HepG2 (cell line): ENCODE results near the gene TRA2B. TPM values are rescaled to one million over a fixed set of nuclear protein-coding genes. Genes with fewer than 3 reads are reported as not detected.

ENCODE experiments used
- ATAC-seq: fragments of 200-7000 bp; cut with Tn5 transposase; 3 replicates; pipeline ENCODE4 v1.9.1; 2020; ENCODE audit warnings: mild to moderate bottlenecking, moderate library complexity
- Bru-seq: library from RNA; stranded (reverse); fragments of 400-500 nt; gene quantifications from one replicate; lab custom pipeline; 2021; lab: Mats Ljungman, UMichigan
- BruChase-seq, 2 experiments: library from RNA; stranded (reverse); fragments of 400-500 nt; gene quantifications; one replicate each; lab custom pipeline; 2021; lab: Mats Ljungman, UMichigan
- BruUV-seq: library from RNA; stranded (reverse); fragments of 400-500 nt; replicated peaks from 2 replicates; lab custom pipeline; 2021; lab: Mats Ljungman, UMichigan
- CTCF ChIA-PET: fragments of 300-600 bp; formaldehyde crosslinking; extraction: SDS; loops from one replicate; lab custom pipeline; 2021; ENCODE audit warnings: low total read pairs, inconsistent platforms, low intra/inter-chr PET ratio; lab: Yijun Ruan, JAX
- POLR2A ChIA-PET: fragments of 350-600 bp; sonication (Branson Sonifier 250); formaldehyde crosslinking; loops from one replicate; lab custom pipeline; 2020; ENCODE audit warnings: antibody characterized with exemption, inconsistent platforms; lab: Yijun Ruan, JAX
- DNase-seq: peaks from one replicate; pipeline ENCODE4 v3.0.0-alpha.2; 2015; ENCODE audit warnings: low spot score
- FAIRE-seq: peaks from 3 replicates; lab custom pipeline; 2011; peaks lifted over from hg19 to GRCh38; lab: Jason Lieb, UNC
- H2AFZ ChIP-seq: one replicate; pipeline ENCODE4 v1.6.1; 2011; ENCODE audit warnings: low read length, inconsistent platforms
- H3K27ac ChIP-seq: fragments of 300-600 bp; 3 replicates; pipeline ENCODE4 v1.8.0; 2011; ENCODE audit warnings: mixed run types, mild to moderate bottlenecking, mixed read lengths, low read length, inconsistent platforms; ENCODE audit not compliant: insufficient read depth; ENCODE audit errors: extremely low read length
- H3K27me3 ChIP-seq, 2 experiments: fragments of 200-600 bp in 1 of 2; 2 replicates in 1 of 2; 3 replicates in 1 of 2; pipeline versions ENCODE4 v1.6.0 to v1.8.0; 2011; ENCODE audit warnings: low read length in 2 of 2, mild to moderate bottlenecking in 2 of 2, moderate library complexity in 2 of 2, inconsistent platforms in 1 of 2; ENCODE audit not compliant: insufficient read depth in 2 of 2, control insufficient read depth in 1 of 2
- H3K36me3 ChIP-seq, 2 experiments: fragments of 200-600 bp in 1 of 2; replicated peaks in 1 of 2; 2 replicates in 1 of 2; 3 replicates in 1 of 2; pipeline versions ENCODE4 v1.5.1 to v1.8.0; 2011; ENCODE audit warnings: low read length in 2 of 2, inconsistent platforms in 1 of 2; ENCODE audit not compliant: insufficient read depth in 2 of 2, control insufficient read depth in 1 of 2
- H3K4me1 ChIP-seq: 2 replicates; pipeline ENCODE4 v1.5.1; 2012; ENCODE audit warnings: low read length, inconsistent platforms; ENCODE audit not compliant: insufficient read depth
- H3K4me2 ChIP-seq: 2 replicates; pipeline ENCODE4 v1.6.0; 2011; ENCODE audit warnings: low read depth, low read length, inconsistent platforms
- H3K4me3 ChIP-seq, 3 experiments: fragments of 200-600 bp in 1 of 3; sonication (generic), shearing (Covaris generic) in 1 of 3; replicated peaks in 1 of 3; 2 replicates each; pipeline ENCODE4 v1.5.1; 2011 to 2016; ENCODE audit warnings: low read length in 3 of 3, inconsistent platforms in 2 of 3, low read depth in 2 of 3, mild to moderate bottlenecking in 2 of 3, control low read depth in 1 of 3, mixed read lengths in 1 of 3; ENCODE audit not compliant: insufficient read depth in 1 of 3
- H3K79me2 ChIP-seq: one replicate; pipeline ENCODE4 v1.6.1; 2011; ENCODE audit warnings: low read length, inconsistent platforms; ENCODE audit not compliant: insufficient read depth
- H3K9ac ChIP-seq: 2 replicates; pipeline ENCODE4 v1.6.0; 2011; ENCODE audit warnings: mild to moderate bottlenecking, low read depth, low read length, inconsistent platforms; ENCODE audit not compliant: insufficient read depth
- H3K9me3 ChIP-seq: 2 replicates; pipeline ENCODE4 v1.5.1; 2012; ENCODE audit warnings: mild to moderate bottlenecking, low read length
- H4K20me1 ChIP-seq: 2 replicates; pipeline ENCODE4 v1.6.0; 2011; ENCODE audit warnings: inconsistent platforms, mild to moderate bottlenecking, low read length, moderate library complexity; ENCODE audit not compliant: insufficient read depth
- BRCA1 ChIP-seq: sonication (generic); formaldehyde crosslinking; IDR thresholded peaks from 2 replicates; pipeline ENCODE4 v1.4.0; 2020; ENCODE audit warnings: missing genetic modification reagents
- NCOA2 ChIP-seq: sonication (generic); formaldehyde crosslinking; IDR thresholded peaks from 2 replicates; pipeline ENCODE4 v1.8.0; 2022; ENCODE audit warnings: inconsistent platforms
- NR1H2 ChIP-seq: sonication (generic); formaldehyde crosslinking; IDR thresholded peaks from 2 replicates; pipeline ENCODE4 v1.8.1; 2022; ENCODE audit warnings: low read depth, missing genetic modification reagents, borderline replicate concordance
- ZNF317 ChIP-seq: sonication (generic); formaldehyde crosslinking; IDR thresholded peaks from 2 replicates; pipeline ENCODE4 v1.5.0; 2020; ENCODE audit warnings: mild to moderate bottlenecking, missing genetic modification reagents
- ZNF605 ChIP-seq: sonication (generic); formaldehyde crosslinking; IDR thresholded peaks from 2 replicates; pipeline ENCODE4 v1.8.0; 2022; ENCODE audit warnings: mild to moderate bottlenecking, missing genetic modification reagents
- ZNF83 ChIP-seq: sonication (generic); formaldehyde crosslinking; IDR thresholded peaks from 2 replicates; pipeline ENCODE4 v1.4.0; 2020; ENCODE audit warnings: missing genetic modification reagents, mild to moderate bottlenecking, borderline replicate concordance
- WGBS: methylation state at CpG from one replicate; pipeline ENCODE4 v1.1.6; 2017; ENCODE audit warnings: low lambda C conversion rate; 5-methylcytosine and 5-hydroxymethylcytosine counted together
- in situ Hi-C: cut with HindIII; loops from 2 replicates; pipeline ENCODE4 v1.10.0; 2017; ENCODE audit warnings: low pct_unique_long_range_greater_than_20kb; ENCODE audit not compliant: extremely low pct_ligation_motif_present
- intact Hi-C: fragments of 100-400 bp; cut with micrococcal nuclease; formaldehyde crosslinking; loops from one replicate; pipeline ENCODE4 v1.10.0; 2022; ENCODE audit not compliant: unreplicated experiment
- long read RNA-seq, 2 experiments: library from RNA in 1 of 2; library from polyadenylated mRNA in 1 of 2; stranded (forward) in 1 of 2; unstranded in 1 of 2; transcript quantifications; one replicate each; pipeline ENCODE4 v2.0.0, GENCODE V29; 2019 to 2022
- polyA minus RNA-seq, 3 experiments: library from RNA; depleted of rRNA, polyadenylated mRNA; stranded (reverse); fragments of >200 nt; gene quantifications; 2 replicates each; pipeline ENCODE4 v1.2.3, GENCODE V29; 2011; ENCODE audit warnings: low replicate concordance in 1 of 3
- polyA plus RNA-seq, 8 experiments: library from polyadenylated mRNA; depleted of rRNA in 3 of 8; stranded (reverse) in 7 of 8; unstranded in 1 of 8; fragments of >200 nt; fragmentation: Illumina TruSeq in 4 of 8; extraction: Trizol in 4 of 8; gene quantifications; 2 replicates each; pipeline versions ENCODE4 v1.2.1 to v1.2.3, GENCODE V29; 2011 to 2016; ENCODE audit warnings: low read depth in 4 of 8, missing spikeins in 1 of 8, mixed read lengths in 1 of 8; ENCODE audit not compliant: insufficient read depth in 1 of 8
- total RNA-seq, 5 experiments: library from RNA; depleted of rRNA; stranded (reverse); fragments of >200 nt; fragmentation: Illumina TruSeq; extraction: Trizol; gene quantifications; 2 replicates each; pipeline ENCODE4 v1.2.3, GENCODE V29; 2016; ENCODE audit warnings: low read depth in 1 of 5
- TF ChIP-seq, protein P1 (sequence below): sonication (generic); formaldehyde crosslinking; IDR thresholded peaks from 2 replicates; pipeline ENCODE4 v1.5.0; 2020; ENCODE audit warnings: mild to moderate bottlenecking, low read depth, missing genetic modification reagents, borderline replicate concordance
- TF ChIP-seq, protein P2 (sequence below): sonication (generic); formaldehyde crosslinking; IDR thresholded peaks from 2 replicates; pipeline ENCODE4 v1.5.0; 2020; ENCODE audit warnings: mild to moderate bottlenecking, missing genetic modification reagents
- TF ChIP-seq, protein P3 (sequence below): sonication (generic); formaldehyde crosslinking; IDR thresholded peaks from 2 replicates; pipeline ENCODE4 v1.8.1; 2022; ENCODE audit warnings: mild to moderate bottlenecking, missing genetic modification reagents
- TF ChIP-seq, protein P4 (sequence below): sonication (generic); formaldehyde crosslinking; IDR thresholded peaks from 2 replicates; pipeline ENCODE4 v1.5.0; 2020; ENCODE audit warnings: mild to moderate bottlenecking, missing genetic modification reagents

The TRA2B gene
- total RNA-seq (2016; rRNA removed; fragmentation: Illumina TruSeq; extraction: Trizol) (241 and 259 TPM in 2 replicates), polyA plus RNA-seq (2011; rRNA removed) (83.9 and 105 TPM in 2 replicates), polyA minus RNA-seq (2011; rRNA and poly(A)+ RNA removed; ENCODE audit: low replicate concordance) (162 and 478 TPM in 2 replicates), Bru-seq, nascent RNA (percentile 100 among the genes with signal in this experiment), BruChase-seq, experiment 1, labeled RNA remaining after a 6-hour chase (percentile 97 among the genes with signal in this experiment), BruChase-seq, experiment 2, labeled RNA remaining after a 2-hour chase (percentile 99 among the genes with signal in this experiment)
- 38.2 and 46.4 TPM in 2 replicates for total RNA-seq (2016; cell fraction: cytosol; rRNA removed; fragmentation: Illumina TruSeq; extraction: Trizol; ENCODE audit: low read depth)
- total RNA-seq (2016; cell fraction: insoluble cytoplasmic fraction; rRNA removed; fragmentation: Illumina TruSeq; extraction: Trizol): 252 and 280 TPM in 2 replicates
- 76.5 and 81.0 TPM in 2 replicates for total RNA-seq (2016; cell fraction: membrane; rRNA removed; fragmentation: Illumina TruSeq; extraction: Trizol)
- total RNA-seq (2016; cell fraction: nucleus; rRNA removed; fragmentation: Illumina TruSeq; extraction: Trizol): 391 and 395 TPM in 2 replicates
- 65.0 and 65.1 TPM in 2 replicates for polyA plus RNA-seq (2011; cell fraction: cytosol; rRNA removed)
- 235 and 261 TPM in 2 replicates for polyA plus RNA-seq (2011; cell fraction: nucleus; rRNA removed)
- polyA plus RNA-seq (2012): 62.0 and 93.0 TPM in 2 replicates
- 42.7 and 46.3 TPM in 2 replicates for polyA plus RNA-seq (2016; cell fraction: cytosol; fragmentation: Illumina TruSeq; extraction: Trizol; ENCODE audit: low read depth)
- polyA plus RNA-seq (2016; cell fraction: insoluble cytoplasmic fraction; fragmentation: Illumina TruSeq; extraction: Trizol; ENCODE audit: low read depth): 362 and 401 TPM in 2 replicates
- polyA plus RNA-seq (2016; cell fraction: membrane; fragmentation: Illumina TruSeq; extraction: Trizol; ENCODE audit: low read depth): 75.5 and 84.5 TPM in 2 replicates
- polyA plus RNA-seq (2016; cell fraction: nucleus; fragmentation: Illumina TruSeq; extraction: Trizol; ENCODE audit: insufficient read depth, low read depth): 261 and 267 TPM in 2 replicates
- polyA minus RNA-seq (2011; cell fraction: cytosol; rRNA and poly(A)+ RNA removed): 95.7 and 153 TPM in 2 replicates
- 674 and 713 TPM in 2 replicates for polyA minus RNA-seq (2011; cell fraction: nucleus; rRNA and poly(A)+ RNA removed)
- long read RNA-seq, experiment 1, transcript TRA2B-205 (9 exons, 2,952 nt): major isoform, 41 of 64 reads
- long read RNA-seq, experiment 1, partial matches to known transcripts: 5 of 64 reads
- long read RNA-seq, experiment 1, other reads (novel, unspliced or antisense): 10 of 64 reads
- long read RNA-seq, experiment 2, full-length matches to known transcripts: 103 of 203 reads
- long read RNA-seq, experiment 2, partial matches to known transcripts: 23 of 203 reads
- long read RNA-seq, experiment 2, other reads (novel, unspliced or antisense): 77 of 203 reads

DNA sequence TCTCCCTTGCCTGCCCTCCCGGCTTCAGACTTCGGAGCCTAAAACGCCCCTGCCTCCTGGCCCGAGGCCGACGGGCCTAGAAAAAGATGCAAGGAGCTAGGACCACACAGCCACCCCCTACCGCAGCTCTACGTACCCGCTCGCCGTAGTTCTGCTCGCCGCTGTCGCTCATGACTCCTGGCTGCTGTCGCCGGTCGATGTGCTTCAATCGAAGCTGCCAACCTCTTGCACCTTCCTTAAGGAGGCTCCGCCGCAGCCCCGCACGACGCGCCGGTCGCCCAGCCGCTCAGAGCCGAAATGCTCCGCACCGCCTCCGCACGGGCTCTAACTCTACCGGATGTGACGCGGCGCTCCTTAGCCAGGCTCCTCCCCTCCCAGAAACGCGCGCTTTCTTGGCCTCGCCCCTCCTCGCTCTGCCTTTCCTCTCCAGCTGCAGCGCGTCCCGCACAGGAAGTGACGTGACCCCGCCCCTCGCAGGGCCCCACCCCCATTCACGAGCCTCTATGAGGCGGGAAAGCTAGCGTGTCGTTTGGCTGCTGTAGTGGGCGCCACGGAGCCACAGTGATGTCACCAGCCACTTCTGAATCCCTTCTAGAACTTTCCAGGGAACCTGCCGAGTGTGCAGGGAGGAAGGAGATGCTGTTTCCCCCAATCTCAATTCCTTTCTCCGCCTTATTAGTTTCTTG is at the start of gene TRA2B:
TSS of gene TRA2B (minus strand) at position 326 of the 686 bp plus-strand sequence. CDS start at position 172, 154 bp downstream.
- peak within 1 kb of the TSS; percentile 73 for H3K4me2 ChIP-seq
- POLR2A ChIA-PET: interaction anchor here (0.6 to 3.4 kb wide), 23 partner anchors 10 to 632 kb away, joined by 3 to 37 read pairs (median 5); partner anchors contain the start of genes DNAJB11, ETV5 and IGF2BP2
- peak within 1 kb of the TSS; percentile 96 for H3K27ac ChIP-seq
- H3K27me3 ChIP-seq: no peaks in the 10 kb centered on the region; a peak in 1 of 5 replicates
- no peak within 1 kb of the TSS for H2AFZ ChIP-seq
- in situ Hi-C loops (no loop called here), intact Hi-C loops (no loop called here)
- H3K9me3 ChIP-seq: no peaks in the 10 kb centered on the region
- H3K79me2 ChIP-seq: peaks cover 53% of the 10 kb centered on the region
- 7% methylated on average over 25 of the region's 55 CpGs for whole genome bisulfite sequencing
- DNase-seq: peak; percentile 93
- H4K20me1 ChIP-seq: peaks cover 41% of the 10 kb centered on the region
- peak within 1 kb of the TSS; percentile 99 for H3K9ac ChIP-seq
- ATAC-seq: peak; percentile 92
- CTCF ChIA-PET: no interaction called here
- peak; percentile 84 for FAIRE-seq
- no peaks in the 10 kb centered on the region for H3K36me3 ChIP-seq
- H3K4me1 ChIP-seq: peaks cover 29% of the 10 kb centered on the region
- no TSS peak for BruUV-seq
- H3K4me3 ChIP-seq: peak within 1 kb of the TSS; percentile 85 to 97 (median 95)
- TF ChIP-seq, protein P1, sequence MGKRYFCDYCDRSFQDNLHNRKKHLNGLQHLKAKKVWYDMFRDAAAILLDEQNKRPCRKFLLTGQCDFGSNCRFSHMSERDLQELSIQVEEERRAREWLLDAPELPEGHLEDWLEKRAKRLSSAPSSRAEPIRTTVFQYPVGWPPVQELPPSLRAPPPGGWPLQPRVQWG (CRISPR knock-in tag): 0 out of 2 replicates have a peak, but pooled peaks have one; percentile 83
- TF ChIP-seq BRCA1 (peak; percentile 85), ZNF83 (CRISPR knock-in tag) (peak; percentile 6; the same call in 1 of the 2 replicates), ZNF317 (CRISPR knock-in tag) (peak; percentile 61; the same call in 1 of the 2 replicates), NR1H2 (CRISPR knock-in tag) (no peak), ZNF605 (CRISPR knock-in tag) (peak; percentile 93), NCOA2 (CRISPR knock-in tag) (peak; percentile 43; the same call in 1 of the 2 replicates)
- TF ChIP-seq, protein P2, sequence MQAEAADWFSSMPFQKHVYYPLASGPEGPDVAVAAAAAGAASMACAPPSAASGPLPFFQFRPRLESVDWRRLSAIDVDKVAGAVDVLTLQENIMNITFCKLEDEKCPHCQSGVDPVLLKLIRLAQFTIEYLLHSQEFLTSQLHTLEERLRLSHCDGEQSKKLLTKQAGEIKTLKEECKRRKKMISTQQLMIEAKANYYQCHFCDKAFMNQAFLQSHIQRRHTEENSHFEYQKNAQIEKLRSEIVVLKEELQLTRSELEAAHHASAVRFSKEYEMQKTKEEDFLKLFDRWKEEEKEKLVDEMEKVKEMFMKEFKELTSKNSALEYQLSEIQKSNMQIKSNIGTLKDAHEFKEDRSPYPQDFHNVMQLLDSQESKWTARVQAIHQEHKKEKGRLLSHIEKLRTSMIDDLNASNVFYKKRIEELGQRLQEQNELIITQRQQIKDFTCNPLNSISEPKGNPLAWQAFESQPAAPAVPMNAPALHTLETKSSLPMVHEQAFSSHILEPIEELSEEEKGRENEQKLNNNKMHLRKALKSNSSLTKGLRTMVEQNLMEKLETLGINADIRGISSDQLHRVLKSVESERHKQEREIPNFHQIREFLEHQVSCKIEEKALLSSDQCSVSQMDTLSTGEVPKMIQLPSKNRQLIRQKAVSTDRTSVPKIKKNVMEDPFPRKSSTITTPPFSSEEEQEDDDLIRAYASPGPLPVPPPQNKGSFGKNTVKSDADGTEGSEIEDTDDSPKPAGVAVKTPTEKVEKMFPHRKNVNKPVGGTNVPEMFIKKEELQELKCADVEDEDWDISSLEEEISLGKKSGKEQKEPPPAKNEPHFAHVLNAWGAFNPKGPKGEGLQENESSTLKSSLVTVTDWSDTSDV: peak; percentile 66
- TF ChIP-seq, protein P3, sequence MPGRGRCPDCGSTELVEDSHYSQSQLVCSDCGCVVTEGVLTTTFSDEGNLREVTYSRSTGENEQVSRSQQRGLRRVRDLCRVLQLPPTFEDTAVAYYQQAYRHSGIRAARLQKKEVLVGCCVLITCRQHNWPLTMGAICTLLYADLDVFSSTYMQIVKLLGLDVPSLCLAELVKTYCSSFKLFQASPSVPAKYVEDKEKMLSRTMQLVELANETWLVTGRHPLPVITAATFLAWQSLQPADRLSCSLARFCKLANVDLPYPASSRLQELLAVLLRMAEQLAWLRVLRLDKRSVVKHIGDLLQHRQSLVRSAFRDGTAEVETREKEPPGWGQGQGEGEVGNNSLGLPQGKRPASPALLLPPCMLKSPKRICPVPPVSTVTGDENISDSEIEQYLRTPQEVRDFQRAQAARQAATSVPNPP (CRISPR knock-in tag): peak; percentile 57; the same call in 1 of the 2 replicates
- TF ChIP-seq, protein P4, sequence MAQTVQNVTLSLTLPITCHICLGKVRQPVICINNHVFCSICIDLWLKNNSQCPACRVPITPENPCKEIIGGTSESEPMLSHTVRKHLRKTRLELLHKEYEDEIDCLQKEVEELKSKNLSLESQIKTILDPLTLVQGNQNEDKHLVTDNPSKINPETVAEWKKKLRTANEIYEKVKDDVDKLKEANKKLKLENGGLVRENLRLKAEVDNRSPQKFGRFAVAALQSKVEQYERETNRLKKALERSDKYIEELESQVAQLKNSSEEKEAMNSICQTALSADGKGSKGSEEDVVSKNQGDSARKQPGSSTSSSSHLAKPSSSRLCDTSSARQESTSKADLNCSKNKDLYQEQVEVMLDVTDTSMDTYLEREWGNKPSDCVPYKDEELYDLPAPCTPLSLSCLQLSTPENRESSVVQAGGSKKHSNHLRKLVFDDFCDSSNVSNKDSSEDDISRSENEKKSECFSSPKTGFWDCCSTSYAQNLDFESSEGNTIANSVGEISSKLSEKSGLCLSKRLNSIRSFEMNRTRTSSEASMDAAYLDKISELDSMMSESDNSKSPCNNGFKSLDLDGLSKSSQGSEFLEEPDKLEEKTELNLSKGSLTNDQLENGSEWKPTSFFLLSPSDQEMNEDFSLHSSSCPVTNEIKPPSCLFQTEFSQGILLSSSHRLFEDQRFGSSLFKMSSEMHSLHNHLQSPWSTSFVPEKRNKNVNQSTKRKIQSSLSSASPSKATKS: peak; percentile 91; the same call in 1 of the 2 replicates
